GM19324 (cell line): Measurements from ENCODE around the gene ITPKC.
"Not testable (repeated sequence)": the region's sequence is repeated elsewhere in the genome, so short reads cannot be mapped to it uniquely, and the experiment has no call there.

Experiments
- ATAC-seq: cut with Tn5 transposase; IDR thresholded peaks from one replicate; pipeline ENCODE4 v1.9.1; 2021; ENCODE audit warnings: mild to moderate bottlenecking, moderate library complexity; ENCODE audit not compliant: unreplicated experiment, low FRiP score

ITPKC gene

DNA sequence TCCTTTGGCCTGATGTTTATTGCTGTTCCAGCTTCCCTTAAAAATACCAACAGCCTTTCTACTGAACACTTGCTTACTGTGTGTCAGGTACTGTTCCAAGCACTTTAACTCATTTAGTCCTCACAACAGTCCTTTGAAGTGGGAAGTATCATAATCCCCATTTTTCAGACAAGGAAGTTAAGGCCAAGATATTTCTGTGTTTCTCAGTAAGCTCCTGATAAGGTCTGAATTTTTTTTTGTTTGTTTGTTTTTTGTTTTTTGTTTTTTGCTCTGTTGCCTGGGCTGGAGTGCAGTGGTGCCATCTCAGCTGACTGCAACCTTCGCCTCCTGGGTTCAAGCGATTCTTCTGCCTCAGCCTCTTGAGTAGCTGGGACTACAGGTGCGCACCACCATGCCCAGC lies 41.6 kb downstream of the ITPKC start:
- ATAC-seq: no peak

DNA sequence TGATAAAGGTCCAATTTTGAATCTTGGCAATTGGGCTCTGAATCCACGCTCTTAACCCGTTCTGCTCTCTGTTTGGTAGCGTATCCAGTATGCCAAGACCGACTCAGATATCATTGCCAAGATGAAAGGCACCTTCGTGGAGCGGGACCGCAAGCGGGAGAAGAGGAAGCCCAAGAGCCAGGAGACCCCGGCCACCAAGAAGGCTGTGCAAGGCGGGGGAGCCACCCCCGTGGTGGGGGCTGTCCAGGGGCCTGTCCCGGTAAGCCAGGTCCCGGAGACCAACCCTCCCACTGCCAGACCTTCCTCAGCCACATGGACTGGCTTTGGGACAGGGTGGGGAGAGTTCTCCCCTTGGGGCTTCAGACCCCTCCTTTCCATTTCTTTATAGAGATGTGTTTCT lies 42.4 kb downstream of the ITPKC start:
- no peak for ATAC-seq

DNA sequence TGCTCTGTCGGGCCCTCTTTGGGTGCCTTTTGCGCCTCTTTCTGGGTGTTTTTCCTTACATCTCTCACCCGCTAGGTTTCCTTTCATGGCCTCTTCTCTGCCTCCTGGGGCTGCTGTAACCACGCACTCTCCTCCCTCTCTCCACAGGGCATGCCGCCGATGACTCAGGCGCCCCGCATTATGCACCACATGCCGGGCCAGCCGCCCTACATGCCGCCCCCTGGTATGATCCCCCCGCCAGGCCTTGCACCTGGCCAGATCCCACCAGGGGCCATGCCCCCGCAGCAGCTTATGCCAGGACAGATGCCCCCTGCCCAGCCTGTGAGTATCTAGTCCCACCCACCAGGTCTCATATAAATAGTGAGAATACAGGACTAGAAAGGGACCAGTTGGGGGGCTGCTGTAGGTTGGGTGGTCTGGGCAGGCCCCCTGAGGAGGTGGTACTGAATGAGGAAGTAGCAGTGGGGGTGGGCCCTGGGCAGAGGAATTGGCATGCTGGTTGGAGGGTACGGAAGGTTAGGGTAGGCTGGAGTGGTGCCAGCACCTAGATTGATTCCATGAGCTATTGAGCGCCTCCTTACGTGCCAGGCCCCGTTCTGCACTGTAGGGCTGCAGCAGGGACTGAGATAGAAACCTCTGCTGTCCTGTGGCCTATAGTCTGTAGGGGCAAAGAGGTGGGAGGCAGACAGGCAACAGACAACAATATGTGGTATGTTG lies 46.0 kb downstream of the ITPKC start:
- ATAC-seq: no peak

DNA sequence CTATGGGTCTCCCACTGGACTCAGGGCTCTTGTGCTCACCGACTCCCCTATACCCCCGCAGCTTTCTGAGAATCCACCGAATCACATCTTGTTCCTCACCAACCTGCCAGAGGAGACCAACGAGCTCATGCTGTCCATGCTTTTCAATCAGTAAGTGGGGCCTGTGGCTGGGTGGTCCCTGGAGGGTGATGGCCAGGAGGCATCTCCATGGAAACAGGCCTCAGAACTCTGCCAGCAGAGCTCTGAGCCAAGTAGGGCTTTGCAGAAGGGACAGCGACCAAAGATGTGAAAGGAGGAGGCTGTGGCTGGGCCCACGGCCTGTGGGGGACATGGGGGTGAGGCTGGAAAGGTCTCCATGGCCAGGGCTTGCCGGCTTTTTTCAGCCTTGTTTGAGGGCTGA lies 46.6 kb downstream of the ITPKC start:
- no peak for ATAC-seq

DNA sequence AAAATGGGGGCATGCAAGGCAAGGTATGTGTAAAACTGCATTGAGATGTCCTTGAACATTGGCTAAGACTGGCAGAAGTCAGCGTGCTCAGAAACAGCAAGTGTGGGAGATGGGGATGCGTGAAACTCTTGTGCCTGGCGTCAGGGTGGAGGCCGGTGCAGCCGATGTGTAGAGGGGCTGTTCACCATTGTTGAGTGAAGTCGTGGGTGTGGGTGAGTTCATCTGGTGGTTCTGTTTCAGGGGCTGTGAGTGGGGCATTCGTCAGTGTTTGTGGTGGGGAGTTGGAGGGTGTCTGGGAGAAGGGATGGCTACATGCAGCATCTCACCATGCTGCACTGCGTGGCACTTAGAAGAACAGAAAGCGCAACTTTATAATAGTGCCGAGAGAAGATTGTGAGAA lies 47.1 kb downstream of the ITPKC start:
- no peak for ATAC-seq

DNA sequence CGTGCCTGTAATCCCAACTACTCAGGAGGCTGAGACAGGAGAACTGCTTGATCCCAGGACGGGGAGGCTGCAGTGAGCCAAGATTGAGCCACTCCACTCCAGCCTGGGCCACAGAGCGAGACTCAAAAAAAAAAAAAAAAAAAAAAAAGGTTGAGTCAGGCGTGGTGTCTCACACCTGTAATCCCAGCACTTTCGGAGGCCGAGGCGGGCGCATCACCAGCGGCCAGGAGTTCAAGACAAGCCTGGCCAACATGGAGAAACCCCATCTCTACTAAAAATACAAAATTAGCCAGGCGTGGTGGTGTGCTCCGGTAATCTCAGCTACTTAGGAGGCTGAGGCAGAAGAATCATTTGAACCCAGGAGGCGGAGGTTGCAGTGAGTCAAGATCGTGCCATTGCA lies 49.5 kb downstream of the ITPKC start:
- ATAC-seq: not testable (repeated sequence)

DNA sequence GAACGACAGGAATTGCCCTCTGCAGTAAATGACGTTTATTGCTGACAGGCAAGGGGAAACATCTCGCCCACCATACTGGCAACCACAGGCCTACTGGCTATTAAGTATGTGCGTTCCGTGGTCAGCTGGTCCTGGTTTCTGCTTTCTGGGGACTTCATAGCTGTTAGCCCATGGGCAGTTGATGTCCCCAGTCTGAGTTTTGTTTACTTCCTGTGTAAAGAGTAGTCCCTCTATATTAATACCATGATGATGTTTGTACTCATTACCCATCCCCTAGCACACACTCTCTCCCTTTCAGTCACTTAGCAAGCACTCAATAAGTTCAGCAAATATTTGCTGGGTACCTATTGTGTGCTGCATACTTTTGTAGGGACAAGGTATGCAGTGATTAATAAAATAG lies 52.0 kb downstream of the ITPKC start:
- no peak for ATAC-seq

DNA sequence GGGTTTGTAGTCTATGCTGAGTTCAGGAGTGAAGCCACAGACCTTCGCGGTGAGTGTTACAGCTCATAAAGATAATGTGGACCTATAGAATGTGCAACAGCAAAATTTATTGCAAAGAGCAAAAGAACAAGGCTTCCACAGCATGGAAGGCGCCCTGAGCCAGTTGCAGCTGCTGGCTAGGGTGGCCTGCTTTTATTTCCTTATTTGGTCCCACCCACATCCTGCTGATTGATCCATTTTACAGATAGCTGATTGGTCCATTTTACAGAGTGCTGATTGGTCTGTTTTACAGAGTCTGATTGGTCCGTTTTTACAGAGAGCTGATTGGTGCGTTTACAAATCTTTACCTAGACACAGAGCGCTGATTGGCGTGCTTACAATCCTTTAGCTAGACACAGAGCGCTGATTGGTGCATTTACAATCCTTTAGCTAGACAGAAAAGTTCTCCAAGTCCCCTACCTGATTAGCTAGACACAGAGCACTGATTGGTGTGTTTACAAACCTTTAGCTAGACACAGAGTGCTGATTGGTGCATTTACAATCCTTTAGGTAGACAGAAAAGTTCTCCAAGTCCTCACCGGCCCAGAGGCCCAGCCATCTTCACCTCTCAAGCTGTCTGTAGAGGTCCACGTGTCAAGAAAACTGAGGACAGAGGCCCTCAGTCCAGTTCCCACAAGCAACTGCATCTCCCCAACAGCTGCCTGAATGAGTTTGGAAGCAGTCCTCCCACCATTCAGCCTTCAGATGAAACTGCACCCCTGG lies 54.4 kb downstream of the ITPKC start:
- ATAC-seq: not testable (repeated sequence)

DNA sequence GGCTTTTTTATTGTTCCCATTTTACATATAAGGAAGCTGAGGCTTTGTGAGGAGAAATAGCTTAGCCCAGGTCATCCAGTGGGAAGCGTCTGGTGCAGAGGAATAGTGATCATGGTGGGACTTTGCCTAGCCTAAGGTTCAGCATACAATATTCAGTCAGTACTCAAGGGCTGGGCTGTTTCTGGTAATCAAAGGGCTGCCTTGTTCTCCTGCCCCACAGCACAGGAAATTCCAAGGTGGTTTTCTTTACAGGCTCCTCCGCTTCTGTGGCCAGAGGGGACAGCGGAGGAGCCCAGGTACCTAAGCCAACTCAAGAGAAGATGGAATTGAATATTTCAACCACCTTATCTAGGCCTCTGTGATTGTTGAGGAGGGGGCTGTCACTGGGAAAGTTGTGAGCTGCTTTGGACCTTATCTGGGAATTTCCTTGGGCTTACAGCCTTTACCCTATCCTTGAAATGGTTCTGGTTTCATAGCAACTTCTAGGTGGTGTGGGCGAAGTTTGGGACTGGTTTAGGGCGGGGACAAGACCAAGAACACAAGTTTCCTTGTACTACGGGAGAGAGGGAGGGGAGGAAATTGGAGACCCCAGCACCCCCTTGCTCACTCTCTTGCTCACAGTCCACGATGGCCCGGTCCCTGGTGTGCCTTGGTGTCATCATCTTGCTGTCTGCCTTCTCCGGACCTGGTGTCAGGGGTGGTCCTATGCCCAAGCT lies 58.2 kb downstream of the ITPKC start, which contains the start of gene MIA:
Gene MIA (plus strand): TSS at position 606 of the 716 bp plus-strand sequence. CDS start 22 bp downstream, at position 628.
- ATAC-seq: no peak

DNA sequence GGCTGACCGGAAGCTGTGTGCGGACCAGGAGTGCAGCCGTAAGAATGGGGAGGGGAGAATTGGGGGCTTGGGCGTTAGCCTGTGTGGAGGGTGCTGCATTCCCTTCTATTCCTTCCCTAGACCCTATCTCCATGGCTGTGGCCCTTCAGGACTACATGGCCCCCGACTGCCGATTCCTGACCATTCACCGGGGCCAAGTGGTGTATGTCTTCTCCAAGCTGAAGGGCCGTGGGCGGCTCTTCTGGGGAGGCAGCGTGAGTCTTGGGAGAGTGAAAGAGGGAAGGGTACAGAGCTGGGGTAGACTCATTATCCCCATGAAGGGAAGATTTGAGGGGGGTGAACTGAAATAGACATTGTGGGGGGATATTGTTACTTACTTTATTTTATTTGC lies 58.7 kb downstream of the ITPKC start:
- ATAC-seq: no peak

DNA sequence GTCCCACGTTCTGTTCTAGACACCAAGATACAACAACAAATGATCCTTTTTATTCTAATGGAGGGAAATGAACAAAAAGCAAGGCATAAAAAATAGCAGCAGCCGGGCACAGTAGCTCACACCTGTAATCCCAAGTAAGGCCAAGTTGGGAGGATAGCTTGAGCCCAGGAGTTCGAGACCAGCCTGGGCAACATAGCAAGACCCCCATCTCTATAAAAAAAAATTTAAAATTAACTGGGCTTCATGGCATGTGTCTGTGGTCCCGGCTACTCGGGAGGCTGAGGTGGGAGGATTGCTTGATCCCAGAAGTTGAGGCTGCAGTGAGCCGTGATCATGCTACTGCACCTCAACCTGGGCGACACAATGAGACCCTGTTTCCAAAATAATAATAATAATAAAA lies 59.5 kb downstream of the ITPKC start:
- ATAC-seq: no peak

DNA sequence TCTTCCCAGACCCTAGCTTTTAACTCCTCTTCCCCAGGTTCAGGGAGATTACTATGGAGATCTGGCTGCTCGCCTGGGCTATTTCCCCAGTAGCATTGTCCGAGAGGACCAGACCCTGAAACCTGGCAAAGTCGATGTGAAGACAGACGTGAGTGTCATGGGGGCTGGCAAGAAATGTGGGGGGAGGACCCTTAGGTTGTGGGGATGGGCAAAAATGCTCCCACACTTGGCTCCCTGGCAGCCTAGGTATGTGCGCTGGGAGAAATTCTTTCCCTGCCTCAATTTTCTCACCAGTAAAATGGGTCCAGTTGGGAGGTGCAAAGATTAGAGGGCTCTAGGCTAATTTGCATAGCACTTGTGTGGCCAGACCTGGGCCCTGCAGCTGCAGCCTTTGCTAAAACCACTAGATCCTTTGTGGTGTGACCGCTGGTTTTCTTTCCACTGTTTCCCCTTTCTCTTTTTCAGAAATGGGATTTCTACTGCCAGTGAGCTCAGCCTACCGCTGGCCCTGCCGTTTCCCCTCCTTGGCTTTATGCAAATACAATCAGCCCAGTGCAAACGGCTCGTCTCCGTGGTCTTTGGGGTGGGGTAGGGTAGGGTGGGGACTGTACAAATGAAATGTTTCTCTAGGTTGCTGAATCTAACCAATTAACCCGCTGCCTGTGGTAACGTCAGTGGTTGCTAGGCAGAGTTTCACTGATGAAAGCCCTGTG lies 60.2 kb downstream of the ITPKC start:
- peak; percentile 76 for ATAC-seq

DNA sequence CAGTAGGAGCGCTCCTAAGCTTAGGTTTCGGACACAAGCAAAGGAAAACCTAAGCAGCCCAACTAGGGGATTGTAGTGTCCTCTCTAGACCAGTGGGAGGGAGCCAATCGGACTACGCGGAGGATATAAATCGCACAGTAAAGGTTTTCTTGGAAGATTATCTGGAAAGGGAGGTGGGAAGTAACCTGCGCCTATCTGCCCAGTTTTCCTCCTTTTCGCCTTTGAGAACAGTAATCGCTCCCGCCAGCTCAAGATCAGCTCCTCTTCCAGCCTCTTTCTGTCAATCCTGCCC lies 60.7 kb downstream of the ITPKC start:
- no peak for ATAC-seq

DNA sequence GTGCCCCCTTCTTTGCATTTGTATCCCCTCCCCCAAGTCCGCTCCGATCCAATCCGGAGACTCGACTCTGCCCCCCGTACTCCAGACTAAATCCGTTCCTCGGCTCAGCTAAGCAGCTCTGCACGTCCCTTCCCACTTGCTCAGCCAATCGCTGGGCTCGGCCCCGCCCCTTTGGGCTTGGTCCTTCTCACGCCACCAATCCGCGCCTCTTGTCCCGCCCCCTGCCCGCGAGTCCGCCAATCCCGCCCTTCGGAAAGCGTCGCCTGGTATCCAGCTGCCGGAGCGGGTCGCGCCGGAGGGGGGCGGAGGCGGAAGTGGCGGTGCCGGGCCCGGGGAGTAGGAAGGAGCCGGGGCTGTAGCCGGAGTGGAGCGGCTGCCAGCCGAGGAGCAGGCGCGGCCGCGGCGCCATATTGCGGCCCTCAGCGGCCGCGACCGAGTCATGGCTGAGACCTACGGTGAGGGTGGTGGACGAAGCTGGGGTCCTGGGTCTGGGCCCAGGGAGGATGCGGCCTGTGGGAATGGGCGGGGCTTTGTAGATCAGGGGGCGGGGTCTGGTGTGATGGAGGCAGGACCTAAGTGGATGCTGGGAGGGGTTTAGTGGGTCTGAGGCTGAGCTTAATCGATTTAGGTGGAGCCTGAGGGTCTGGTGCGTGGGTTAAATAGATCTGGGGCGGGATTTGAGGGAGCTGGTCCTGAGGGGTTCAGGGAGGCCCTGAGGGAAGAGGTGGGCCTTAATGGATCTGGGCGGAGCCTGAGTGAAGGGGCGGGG lies 61.2 kb downstream of the ITPKC start, which contains the start of gene RAB4B:
Gene RAB4B (plus strand): TSS at position 311 of the 769 bp plus-strand sequence. CDS start 129 bp downstream, at position 440.
- ATAC-seq: peak; percentile 77

DNA sequence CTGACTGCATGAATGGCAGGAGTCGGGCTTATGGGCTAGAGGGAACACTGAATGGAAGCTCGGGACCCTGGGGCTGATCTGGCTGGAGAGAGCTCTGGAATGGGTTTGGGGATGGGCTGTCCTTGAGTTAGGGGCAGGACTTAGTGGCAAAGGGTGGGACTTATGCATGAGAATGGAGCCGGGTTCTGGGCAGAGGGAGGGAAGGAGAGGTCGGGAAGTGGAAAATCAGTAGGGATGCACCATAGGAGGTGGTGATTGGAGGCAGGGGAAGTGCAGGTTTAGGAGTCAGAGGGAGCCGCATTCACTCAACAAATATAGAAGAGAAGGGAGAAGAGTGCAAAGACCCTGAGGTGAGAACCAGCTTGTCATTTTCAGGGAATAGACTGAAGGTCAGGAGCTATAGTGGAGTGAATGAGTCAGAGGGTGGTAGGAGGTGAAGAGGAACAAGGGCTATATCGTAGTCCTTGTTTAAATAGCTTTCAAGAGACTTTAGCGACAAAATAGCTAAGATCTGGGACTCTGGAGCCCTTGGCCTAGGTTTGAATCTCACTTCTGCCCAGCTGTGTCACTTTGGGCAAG lies 61.9 kb downstream of the ITPKC start:
- ATAC-seq: no peak

DNA sequence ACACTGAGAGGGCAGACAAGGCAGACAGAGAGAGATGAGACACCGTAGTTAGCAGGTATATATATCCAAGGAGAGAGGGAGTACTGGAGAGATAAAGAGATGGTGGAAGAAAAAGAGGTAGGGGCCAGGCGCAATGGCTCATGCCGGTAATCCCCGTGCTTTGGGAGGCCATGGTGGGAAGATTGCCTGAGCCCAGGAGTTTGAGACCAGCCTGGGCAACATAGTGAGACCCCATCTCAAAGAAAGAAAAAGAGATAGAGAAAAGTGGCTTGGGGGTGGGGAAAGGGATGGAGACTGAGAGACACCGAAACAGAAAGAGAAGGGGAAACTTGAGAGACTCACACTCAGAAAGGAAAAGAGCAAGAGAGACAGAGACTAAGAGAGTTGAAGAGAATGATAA lies 63.7 kb downstream of the ITPKC start:
- no peak for ATAC-seq

DNA sequence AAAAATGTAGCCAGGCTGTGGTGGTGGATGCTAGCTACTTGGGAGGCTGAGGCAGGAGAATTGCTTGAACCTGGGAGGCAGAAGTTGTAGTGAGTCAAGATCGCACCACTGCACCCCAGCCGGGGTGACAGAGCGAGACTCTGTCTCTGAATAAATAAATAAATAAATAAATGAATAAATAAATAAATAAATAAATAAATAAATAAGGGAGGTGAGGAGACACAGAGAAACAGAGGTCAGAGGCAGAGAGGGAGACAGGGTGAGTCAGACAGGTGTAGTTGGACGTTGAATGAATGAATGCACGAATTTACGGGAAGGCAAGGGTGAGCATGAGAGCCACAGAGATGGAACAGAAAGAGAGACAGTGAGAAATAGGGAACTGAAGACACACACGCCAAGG lies 64.2 kb downstream of the ITPKC start:
- ATAC-seq: no peak

DNA sequence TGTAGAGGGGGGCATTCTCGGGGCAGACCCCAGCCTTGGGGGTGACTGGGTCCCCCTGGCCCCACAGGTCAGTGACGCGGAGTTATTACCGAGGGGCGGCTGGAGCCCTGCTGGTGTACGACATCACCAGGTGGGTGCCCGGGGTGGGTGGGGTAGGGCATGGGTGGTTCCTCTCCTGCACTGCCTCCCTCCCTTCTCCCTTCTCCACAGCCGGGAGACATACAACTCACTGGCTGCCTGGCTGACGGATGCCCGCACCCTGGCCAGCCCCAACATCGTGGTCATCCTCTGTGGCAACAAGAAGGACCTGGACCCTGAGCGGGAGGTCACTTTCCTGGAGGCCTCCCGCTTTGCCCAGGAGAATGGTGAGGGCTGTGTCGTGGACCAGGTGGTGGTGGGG lies 66.8 kb downstream of the ITPKC start:
- no peak for ATAC-seq

DNA sequence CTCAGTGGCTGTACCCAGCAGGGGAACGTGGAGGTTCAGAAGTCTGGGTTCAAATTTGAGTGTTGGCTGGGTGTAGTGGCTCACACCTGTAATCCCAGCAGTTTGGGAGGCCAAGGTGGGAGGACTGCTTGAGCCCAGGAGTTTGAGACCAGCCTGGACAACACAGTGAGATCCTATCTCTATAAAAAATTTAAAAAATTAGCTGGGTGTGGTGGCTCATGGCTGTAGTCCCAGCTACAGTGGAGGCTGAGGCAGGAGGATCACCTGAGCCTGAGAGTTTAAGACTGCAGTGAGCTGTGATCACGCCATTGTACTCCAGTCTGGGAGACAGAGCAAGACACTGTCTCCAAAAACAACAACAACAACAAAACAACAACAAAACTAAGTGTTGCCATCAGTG lies 67.2 kb downstream of the ITPKC start:
- ATAC-seq: not testable (repeated sequence)

DNA sequence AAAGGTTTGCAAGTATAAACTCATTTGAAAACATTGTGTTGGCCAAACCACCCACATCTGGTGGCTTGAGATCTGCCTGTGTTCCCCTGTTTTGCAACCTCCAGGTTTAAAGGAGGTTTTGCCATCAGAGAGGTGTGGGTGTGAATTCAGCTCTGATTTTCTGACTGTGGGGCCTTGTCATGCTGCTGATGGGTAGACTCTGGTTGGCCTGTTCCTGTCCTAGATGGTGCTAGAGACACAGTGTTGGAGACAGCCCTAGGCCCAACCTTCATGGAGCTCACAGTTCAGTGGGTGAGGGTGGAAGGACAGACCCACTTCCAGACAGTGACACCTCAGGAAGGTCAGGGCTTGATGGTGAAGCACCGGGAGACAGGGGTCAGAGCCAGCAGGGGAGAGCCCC lies 68.6 kb downstream of the ITPKC start:
- no peak for ATAC-seq
